Endodermal cell (in vitro differentiated cells): ENCODE data around the gene NTPCR. TPM values are rescaled to one million over a fixed set of nuclear protein-coding genes. Genes with fewer than 3 reads are reported as not detected.

Source experiments
- DNase-seq: peaks from one replicate; pipeline ENCODE4 v3.0.0-alpha.2; 2017
- H3K27ac ChIP-seq: 2 replicates; pipeline ENCODE4 v1.5.1; 2013; ENCODE audit warnings: mild to moderate bottlenecking, low read depth, low read length, moderate library complexity
- H3K27me3 ChIP-seq: 2 replicates; pipeline ENCODE4 v1.6.1; 2013; ENCODE audit warnings: mild to moderate bottlenecking, low read length, moderate library complexity; ENCODE audit not compliant: insufficient read depth, control insufficient read depth, poor library complexity, severe bottlenecking
- H3K36me3 ChIP-seq: 2 replicates; pipeline ENCODE4 v1.7.0; 2013; ENCODE audit warnings: mild to moderate bottlenecking, low read length, moderate library complexity; ENCODE audit not compliant: control insufficient read depth, insufficient read depth
- H3K4me1 ChIP-seq: one replicate; pipeline ENCODE4 v1.7.0; 2013; ENCODE audit warnings: low read length; ENCODE audit not compliant: control insufficient read depth, insufficient read depth
- H3K4me3 ChIP-seq: 2 replicates; pipeline ENCODE4 v1.5.1; 2013; ENCODE audit warnings: mild to moderate bottlenecking, low read length, moderate library complexity
- H3K9ac ChIP-seq: 2 replicates; pipeline ENCODE4 v1.6.1; 2013; ENCODE audit warnings: mild to moderate bottlenecking, low read length, moderate library complexity; ENCODE audit not compliant: poor library complexity, severe bottlenecking; ENCODE audit errors: extremely low read depth
- H3K9me3 ChIP-seq: 2 replicates; pipeline ENCODE4 v1.6.1; 2013; ENCODE audit warnings: mild to moderate bottlenecking, low read length, moderate library complexity; ENCODE audit not compliant: control insufficient read depth
- H3K27ac Mint-ChIP-seq: 2 replicates; pipeline ENCODE4 v1.8.0; 2020; ENCODE audit warnings: mixed read lengths
- H3K27me3 Mint-ChIP-seq: 2 replicates; pipeline ENCODE4 v1.8.0; 2021; ENCODE audit warnings: mild to moderate bottlenecking, mixed read lengths; ENCODE audit not compliant: insufficient read depth
- H3K36me3 Mint-ChIP-seq: 2 replicates; pipeline ENCODE4 v1.8.0; 2020; ENCODE audit warnings: low read depth, mixed read lengths
- H3K4me1 Mint-ChIP-seq: 2 replicates; pipeline ENCODE4 v1.8.0; 2020; ENCODE audit warnings: mixed read lengths
- H3K4me3 Mint-ChIP-seq: 2 replicates; pipeline ENCODE4 v1.8.0; 2020; ENCODE audit warnings: mild to moderate bottlenecking, moderate library complexity, mixed read lengths
- H3K9me3 Mint-ChIP-seq: 2 replicates; pipeline ENCODE4 v1.8.0; 2020; ENCODE audit warnings: mild to moderate bottlenecking, mixed read lengths
- WGBS, 2 experiments: methylation state at CpG; one replicate each; pipeline versions ENCODE4 v1.1.5 to v1.1.7; 2013; ENCODE audit warnings: missing lambda C conversion rate in 2 of 2, mixed read lengths in 1 of 2; ENCODE audit not compliant: insufficient coverage in 1 of 2, insufficient read length in 1 of 2; 5-methylcytosine and 5-hydroxymethylcytosine counted together
- total RNA-seq, 2 donors: library from RNA; stranded (reverse); fragmentation: NEBNext Ultra II Directional in 1 of 2; extraction: Animal tissue kit (Norgen Biotek cat#: 25700) in 1 of 2; gene quantifications; 2 replicates in 1 of 2; 3 replicates in 1 of 2; pipeline ENCODE4 v1.2.1, GENCODE V29; 2021
- TF ChIP-seq, protein P1 (sequence below): fragments of 200-600 bp; sonication (generic); conservative IDR thresholded peaks from 2 replicates; pipeline ENCODE4 v1.5.0; 2021; ENCODE audit warnings: antibody characterized with exemption, mild to moderate bottlenecking

The NTPCR gene
- total RNA-seq, 2 donors from 2014 or later = 30.9 to 43.3 TPM

DNA sequence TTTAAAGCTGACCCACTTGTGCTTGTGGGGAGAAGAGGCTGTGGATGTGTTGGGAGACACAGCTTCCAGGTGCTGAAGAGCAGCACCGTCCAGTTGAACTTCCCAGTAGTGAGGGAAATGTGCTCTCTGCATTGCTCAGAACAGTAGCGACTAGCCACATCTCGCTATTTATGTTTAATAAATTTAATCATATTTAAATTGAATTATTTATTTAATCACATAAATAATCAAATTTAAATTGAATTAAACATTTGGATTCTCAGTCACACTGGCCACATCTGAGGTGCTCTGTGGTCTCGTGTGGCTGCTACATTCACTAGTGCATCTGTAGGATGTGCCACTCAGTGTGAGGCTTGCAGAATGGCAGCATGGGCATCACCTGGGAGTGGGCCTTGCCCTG is 20.1 kb downstream of the NTPCR start:
- WGBS, 2 experiments = 90 to 97% methylated on average over 1 to 2 of the region's 4 CpGs
- H3K9me3 Mint-ChIP-seq = peaks cover 14% of the 10 kb centered on the region
- Histone ChIP-seq H3K9me3 (peaks cover 23% of the 10 kb centered on the region), H3K9ac (no peak overlapping the region), H3K27ac (no peak overlapping the region), H3K4me1 (no peaks in the 10 kb centered on the region), H3K4me3 (no peak overlapping the region), H3K27me3 (no peaks in the 10 kb centered on the region), H3K36me3 (peaks cover 36% of the 10 kb centered on the region)
- no peak overlapping the region for H3K27ac Mint-ChIP-seq
- H3K4me1 Mint-ChIP-seq = peaks cover 4% of the 10 kb centered on the region
- H3K27me3 Mint-ChIP-seq = no peaks in the 10 kb centered on the region
- peaks cover 59% of the 10 kb centered on the region for H3K36me3 Mint-ChIP-seq
- TF ChIP-seq, protein P1, sequence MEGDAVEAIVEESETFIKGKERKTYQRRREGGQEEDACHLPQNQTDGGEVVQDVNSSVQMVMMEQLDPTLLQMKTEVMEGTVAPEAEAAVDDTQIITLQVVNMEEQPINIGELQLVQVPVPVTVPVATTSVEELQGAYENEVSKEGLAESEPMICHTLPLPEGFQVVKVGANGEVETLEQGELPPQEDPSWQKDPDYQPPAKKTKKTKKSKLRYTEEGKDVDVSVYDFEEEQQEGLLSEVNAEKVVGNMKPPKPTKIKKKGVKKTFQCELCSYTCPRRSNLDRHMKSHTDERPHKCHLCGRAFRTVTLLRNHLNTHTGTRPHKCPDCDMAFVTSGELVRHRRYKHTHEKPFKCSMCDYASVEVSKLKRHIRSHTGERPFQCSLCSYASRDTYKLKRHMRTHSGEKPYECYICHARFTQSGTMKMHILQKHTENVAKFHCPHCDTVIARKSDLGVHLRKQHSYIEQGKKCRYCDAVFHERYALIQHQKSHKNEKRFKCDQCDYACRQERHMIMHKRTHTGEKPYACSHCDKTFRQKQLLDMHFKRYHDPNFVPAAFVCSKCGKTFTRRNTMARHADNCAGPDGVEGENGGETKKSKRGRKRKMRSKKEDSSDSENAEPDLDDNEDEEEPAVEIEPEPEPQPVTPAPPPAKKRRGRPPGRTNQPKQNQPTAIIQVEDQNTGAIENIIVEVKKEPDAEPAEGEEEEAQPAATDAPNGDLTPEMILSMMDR = no peak
- DNase-seq = no peak
- no peak overlapping the region for H3K4me3 Mint-ChIP-seq

DNA sequence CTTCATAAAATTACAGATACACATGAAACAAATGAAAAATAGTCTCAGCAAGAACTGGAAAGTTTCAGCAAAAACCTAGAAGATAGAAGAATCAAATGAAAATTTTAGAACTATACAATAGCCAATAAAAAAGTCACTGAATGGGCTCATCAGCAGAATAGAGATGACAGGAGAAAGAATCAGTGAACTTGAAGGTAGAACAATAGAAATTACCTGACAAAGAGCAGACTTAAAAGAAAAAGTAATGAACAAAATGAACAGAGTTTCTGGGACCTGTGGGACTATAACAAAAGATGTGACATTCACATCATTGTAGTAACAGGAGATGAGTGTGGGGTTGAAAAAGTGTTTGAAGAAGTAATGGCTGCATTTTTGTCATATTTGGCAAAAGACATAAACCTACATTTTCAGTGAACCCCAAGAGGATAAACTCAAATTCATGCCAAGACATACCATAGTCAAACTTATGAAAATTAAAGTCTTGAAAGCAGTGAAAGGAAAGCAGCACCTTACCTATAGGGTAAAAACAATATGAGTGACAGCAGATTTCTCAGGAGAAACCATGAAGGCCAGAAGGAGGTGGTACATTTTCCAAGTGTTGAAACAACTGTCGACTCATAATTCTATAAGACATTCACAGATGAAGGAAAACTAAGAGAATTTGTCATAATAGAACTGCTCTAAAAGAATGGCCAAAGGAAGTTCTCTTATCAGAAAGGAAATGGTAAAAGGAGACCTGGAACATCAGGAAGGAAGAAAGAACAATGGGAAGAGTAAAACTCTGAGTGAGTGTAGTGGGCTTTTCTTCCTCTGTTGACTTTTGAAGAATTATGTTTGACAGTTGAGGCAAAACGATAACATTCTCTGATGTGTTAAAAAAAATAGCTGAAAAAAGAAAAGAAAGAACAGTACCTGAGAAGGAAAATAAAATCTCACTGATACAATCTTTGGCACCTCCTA is 23.5 kb downstream of the NTPCR start:
- Histone ChIP-seq H3K27me3 (no peaks in the 10 kb centered on the region), H3K36me3 (peaks cover 43% of the 10 kb centered on the region), H3K9ac (no peak overlapping the region), H3K4me1 (no peaks in the 10 kb centered on the region), H3K27ac (no peak overlapping the region), H3K4me3 (no peak overlapping the region), H3K9me3 (peaks cover 23% of the 10 kb centered on the region)
- H3K27ac Mint-ChIP-seq = no peak overlapping the region
- 100% methylated on average over 1 to 2 of the region's 2 CpGs for WGBS, 2 experiments
- H3K4me3 Mint-ChIP-seq = no peak overlapping the region
- peaks cover 14% of the 10 kb centered on the region for H3K9me3 Mint-ChIP-seq
- no peak for DNase-seq
- peaks cover 68% of the 10 kb centered on the region for H3K36me3 Mint-ChIP-seq
- no peaks in the 10 kb centered on the region for H3K4me1 Mint-ChIP-seq
- H3K27me3 Mint-ChIP-seq = no peaks in the 10 kb centered on the region
- TF ChIP-seq, protein P1 = no peak

DNA sequence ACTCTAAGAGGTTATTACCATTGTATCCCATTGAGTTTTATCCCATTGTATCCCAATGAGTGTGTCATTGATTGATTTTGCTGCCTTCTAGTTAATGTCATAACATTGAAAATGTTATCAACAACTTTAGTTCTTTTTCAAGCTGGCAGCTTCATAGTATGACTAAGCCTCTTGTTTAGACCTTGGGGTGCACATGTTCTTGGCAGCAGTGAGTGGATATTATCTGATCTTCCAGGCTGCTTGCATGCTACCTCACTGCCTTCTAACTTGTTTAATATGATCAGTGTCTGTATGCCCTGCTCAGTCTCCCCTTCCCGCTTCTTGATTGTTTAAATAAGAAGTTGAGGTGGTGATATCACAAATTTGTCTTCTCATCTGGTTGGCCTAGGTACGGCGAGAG is 24.6 kb downstream of the NTPCR start:
- H3K9me3 Mint-ChIP-seq = peaks cover 14% of the 10 kb centered on the region
- H3K9ac ChIP-seq = no peak overlapping the region
- H3K4me1 ChIP-seq = no peaks in the 10 kb centered on the region
- H3K9me3 ChIP-seq = peaks cover 23% of the 10 kb centered on the region
- no peak overlapping the region for H3K27ac ChIP-seq
- H3K27me3 ChIP-seq = no peaks in the 10 kb centered on the region
- TF ChIP-seq, protein P1 = no peak
- H3K27me3 Mint-ChIP-seq = no peaks in the 10 kb centered on the region
- H3K27ac Mint-ChIP-seq = no peak overlapping the region
- H3K4me1 Mint-ChIP-seq = no peaks in the 10 kb centered on the region
- H3K4me3 Mint-ChIP-seq = no peak overlapping the region
- H3K4me3 ChIP-seq = no peak overlapping the region
- DNase-seq = no peak
- peaks cover 43% of the 10 kb centered on the region for H3K36me3 ChIP-seq
- 93 to 100% methylated on average over 1 to 3 of the region's 3 CpGs for WGBS, 2 experiments
- H3K36me3 Mint-ChIP-seq = peaks cover 67% of the 10 kb centered on the region
